ENCODE data around the gene TENT4B. TPM values are rescaled to one million over a fixed set of nuclear protein-coding genes. Genes with fewer than 3 reads are reported as not detected.

Gene TENT4B
- total and polyA plus RNA-seq, 4 donors, result 4.3 to 16.3 (median 8.4) TPM

DNA sequence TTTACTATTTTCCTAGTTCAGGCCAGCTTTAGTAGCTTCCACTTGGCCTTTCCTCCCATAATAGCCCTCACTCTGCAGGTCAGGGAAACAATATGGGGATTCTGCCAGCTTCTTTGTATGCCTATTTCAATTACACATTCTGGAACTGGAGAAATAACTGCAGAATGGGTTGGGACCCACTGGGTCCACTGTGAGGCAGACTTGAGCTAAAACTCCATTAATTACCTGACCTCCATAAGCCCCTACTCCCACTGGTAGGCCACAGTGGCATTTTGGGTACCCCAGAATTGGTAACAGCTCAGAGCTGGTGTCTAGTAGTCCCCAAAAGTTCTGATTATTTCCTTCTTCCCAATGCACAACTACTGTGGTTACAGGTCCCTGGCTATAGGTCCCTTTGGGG, 16.7 kb upstream of the TENT4B start:
- ATAC-seq (ENCODE audit: insufficient read depth, low FRiP score), result no peak
- no peak for DNase-seq
- H3K36me3 ChIP-seq (ENCODE audit: control insufficient read depth in 4 of 4, insufficient read depth in 4 of 4, low read length in 4 of 4), result no peaks in the 10 kb centered on the region
- H3K9me3 ChIP-seq (ENCODE audit: control insufficient read depth in 4 of 4, insufficient read depth in 3 of 4, low read length in 3 of 4), result no peaks in the 10 kb centered on the region
- H3K9ac ChIP-seq (ENCODE audit: insufficient read depth in 1 of 2, low read length in 2 of 2), result no peak overlapping the region
- H3K4me1 ChIP-seq (ENCODE audit: control insufficient read depth in 5 of 5, insufficient read depth in 5 of 5, low read length in 5 of 5), result no peaks in the 10 kb centered on the region
- TF ChIP-seq CTCF (IDR thresholded peaks at IDR 0.05; ENCODE audit: control extremely low read depth, extremely low read depth), result no peak
- H3K4me3 ChIP-seq, result no peak overlapping the region
- no peak overlapping the region for H3K27ac ChIP-seq (ENCODE audit: low read depth in 1 of 2, low read length in 1 of 2)
- H3K27me3 ChIP-seq (ENCODE audit: control insufficient read depth in 3 of 3, insufficient read depth in 3 of 3, low read length in 2 of 3), result no peaks in the 10 kb centered on the region

DNA sequence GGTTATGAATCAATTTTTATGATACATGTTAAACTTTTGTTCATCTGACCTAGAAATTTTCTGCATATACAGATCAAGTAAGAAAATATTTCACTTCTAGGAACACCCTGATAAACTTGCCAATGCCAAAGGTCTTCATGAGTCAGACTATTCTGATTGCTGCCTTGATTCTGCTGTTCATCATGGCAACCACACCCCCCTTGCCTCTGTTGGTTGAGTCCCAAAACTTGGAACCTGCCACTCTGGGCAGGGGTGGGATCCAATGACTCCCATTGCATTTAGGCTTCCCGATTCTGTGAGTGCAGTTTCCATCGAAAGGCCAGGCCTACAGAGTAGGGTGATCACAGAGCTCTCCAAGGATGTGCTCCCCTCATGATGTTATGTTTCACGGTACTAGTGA, 15.8 kb upstream of the TENT4B start:
- Histone ChIP-seq H3K27me3 (ENCODE audit: control insufficient read depth in 3 of 3, insufficient read depth in 3 of 3, low read length in 2 of 3) (no peaks in the 10 kb centered on the region), H3K4me3 (no peak overlapping the region), H3K36me3 (ENCODE audit: control insufficient read depth in 4 of 4, insufficient read depth in 4 of 4, low read length in 4 of 4) (no peaks in the 10 kb centered on the region), H3K4me1 (ENCODE audit: control insufficient read depth in 5 of 5, insufficient read depth in 5 of 5, low read length in 5 of 5) (no peaks in the 10 kb centered on the region), H3K27ac (ENCODE audit: low read depth in 1 of 2, low read length in 1 of 2) (no peak overlapping the region), H3K9ac (ENCODE audit: insufficient read depth in 1 of 2, low read length in 2 of 2) (no peak overlapping the region), H3K9me3 (ENCODE audit: control insufficient read depth in 4 of 4, insufficient read depth in 3 of 4, low read length in 3 of 4) (no peaks in the 10 kb centered on the region)
- DNase-seq (no peak), ATAC-seq (ENCODE audit: insufficient read depth, low FRiP score) (no peak)
- WGBS, 2 donors, result 96 to 98% methylated on average over 3 of the region's 3 CpGs
- no peak for TF ChIP-seq CTCF (IDR thresholded peaks at IDR 0.05; ENCODE audit: control extremely low read depth, extremely low read depth)

- TF ChIP-seq CTCF (IDR thresholded peaks at IDR 0.05; ENCODE audit: control extremely low read depth, extremely low read depth), result no peak
- DNase-seq, result no peak
These were observed 13.5 kb upstream of the TENT4B start for GRCh38 chr16:50139580-50139979.

GRCh38 chr16:50144211-50144610, 8.9 kb upstream of the TENT4B start:
- no peak overlapping the region for H3K27ac ChIP-seq (ENCODE audit: low read depth in 1 of 2, low read length in 1 of 2)
- no peak for TF ChIP-seq CTCF (IDR thresholded peaks at IDR 0.05; ENCODE audit: control extremely low read depth, extremely low read depth)
- H3K27me3 ChIP-seq (ENCODE audit: control insufficient read depth in 3 of 3, insufficient read depth in 3 of 3, low read length in 2 of 3), result no peaks in the 10 kb centered on the region
- ATAC-seq (ENCODE audit: insufficient read depth, low FRiP score) (no peak), DNase-seq (no peak)
- no peaks in the 10 kb centered on the region for H3K36me3 ChIP-seq (ENCODE audit: control insufficient read depth in 4 of 4, insufficient read depth in 4 of 4, low read length in 4 of 4)
- peaks cover 0 to 3% (median 0%) of the 10 kb centered on the region in 5 donors for H3K4me1 ChIP-seq (ENCODE audit: control insufficient read depth in 5 of 5, insufficient read depth in 5 of 5, low read length in 5 of 5)
- H3K4me3 ChIP-seq, result no peak overlapping the region
- WGBS, 2 donors, result 79 to 93% methylated on average over 2 of the region's 2 CpGs
- no peaks in the 10 kb centered on the region for H3K9me3 ChIP-seq (ENCODE audit: control insufficient read depth in 4 of 4, insufficient read depth in 3 of 4, low read length in 3 of 4)
- H3K9ac ChIP-seq (ENCODE audit: insufficient read depth in 1 of 2, low read length in 2 of 2), result no peak overlapping the region

More at GRCh38 chr16:50139580-50139979, 13.5 kb upstream of the TENT4B start:
- Histone ChIP-seq H3K9ac (ENCODE audit: insufficient read depth in 1 of 2, low read length in 2 of 2) (no peak overlapping the region), H3K27me3 (ENCODE audit: control insufficient read depth in 3 of 3, insufficient read depth in 3 of 3, low read length in 2 of 3) (no peaks in the 10 kb centered on the region), H3K4me1 (ENCODE audit: control insufficient read depth in 5 of 5, insufficient read depth in 5 of 5, low read length in 5 of 5) (no peaks in the 10 kb centered on the region), H3K4me3 (no peak overlapping the region), H3K27ac (ENCODE audit: low read depth in 1 of 2, low read length in 1 of 2) (no peak overlapping the region), H3K9me3 (ENCODE audit: control insufficient read depth in 4 of 4, insufficient read depth in 3 of 4, low read length in 3 of 4) (no peaks in the 10 kb centered on the region), H3K36me3 (ENCODE audit: control insufficient read depth in 4 of 4, insufficient read depth in 4 of 4, low read length in 4 of 4) (no peaks in the 10 kb centered on the region)
- 93 to 100% methylated on average over 1 of the region's 1 CpG for whole genome bisulfite sequencing, 2 donors
- no peak for ATAC-seq (ENCODE audit: insufficient read depth, low FRiP score)

Data from lung (tissue), 12 donors.